PC-9 (cell line): ENCODE results near the gene GIPC2. TPM values are rescaled to one million over a fixed set of nuclear protein-coding genes. Genes with fewer than 3 reads are reported as not detected.

Experiments
- BruUV-seq: library from RNA; stranded (reverse); fragments of 400-500 nt; replicated peaks from 2 replicates; lab custom pipeline; 2021; lab: Mats Ljungman, UMichigan
- CTCF ChIA-PET: fragments of 300-600 bp; sonication (Branson Sonifier 250); formaldehyde crosslinking; loops from one replicate; lab custom pipeline; 2022; ENCODE audit warnings: antibody characterized with exemption; lab: Charles Lee
- POLR2A ChIA-PET: fragments of 300-600 bp; sonication (Branson Sonifier 250); formaldehyde crosslinking; loops from one replicate; lab custom pipeline; 2022; ENCODE audit warnings: antibody characterized with exemption; ENCODE audit not compliant: unreplicated experiment; lab: Charles Lee
- DNase-seq, 2 experiments: peaks; one replicate each; pipeline versions ENCODE4 v3.0.0 to v3.0.0-alpha.2; 2015 to 2022; ENCODE audit warnings: mixed read lengths in 1 of 2
- H2AFZ ChIP-seq: fragments of 200-600 bp; sonication (generic); 2 replicates; pipeline ENCODE4 v1.8.1; 2017; ENCODE audit warnings: antibody characterized with exemption
- H3F3A ChIP-seq: fragments of 200-600 bp; sonication (generic); 2 replicates; pipeline ENCODE4 v1.8.1; 2017; ENCODE audit warnings: antibody characterized with exemption, mild to moderate bottlenecking, low read depth; ENCODE audit not compliant: insufficient read depth
- H3K27ac ChIP-seq: fragments of 200-600 bp; sonication (generic); 2 replicates; pipeline ENCODE4 v1.6.1; 2016; ENCODE audit warnings: mixed run types
- H3K27me3 ChIP-seq: fragments of 200-600 bp; sonication (generic); 2 replicates; pipeline ENCODE4 v1.6.1; 2016; ENCODE audit warnings: low read depth, mixed run types; ENCODE audit not compliant: insufficient read depth
- H3K36me3 ChIP-seq: fragments of 200-600 bp; sonication (generic); 2 replicates; pipeline ENCODE4 v1.6.1; 2016; ENCODE audit warnings: low read depth, mixed run types
- H3K4me1 ChIP-seq: fragments of 200-600 bp; sonication (generic); replicated peaks from 2 replicates; pipeline ENCODE4 v1.6.1; 2016; ENCODE audit warnings: mixed run types; ENCODE audit not compliant: insufficient read depth
- H3K4me2 ChIP-seq: fragments of 200-600 bp; sonication (generic); 2 replicates; pipeline ENCODE4 v1.6.1; 2017; ENCODE audit warnings: mixed run types
- H3K4me3 ChIP-seq: fragments of 200-600 bp; sonication (generic); 2 replicates; pipeline ENCODE4 v1.6.1; 2016; ENCODE audit warnings: mixed run types
- H3K79me2 ChIP-seq: fragments of 200-600 bp; sonication (generic); 2 replicates; pipeline ENCODE4 v1.6.1; 2017; ENCODE audit warnings: low read depth, mixed run types
- H3K9me2 ChIP-seq: fragments of 200-600 bp; sonication (generic); 2 replicates; pipeline ENCODE4 v1.8.1; 2017; ENCODE audit warnings: mild to moderate bottlenecking; ENCODE audit not compliant: insufficient read depth
- H3K9me3 ChIP-seq: fragments of 200-600 bp; sonication (generic); 2 replicates; pipeline ENCODE4 v1.8.1; 2016; ENCODE audit warnings: low read depth; ENCODE audit not compliant: insufficient read depth
- H4K20me1 ChIP-seq: fragments of 200-600 bp; sonication (generic); 2 replicates; pipeline ENCODE4 v1.8.1; 2017; ENCODE audit not compliant: insufficient read depth
- CTCF ChIP-seq: fragments of 200-600 bp; sonication (generic); conservative IDR thresholded peaks from 2 replicates; pipeline ENCODE4 v1.6.1; 2017; ENCODE audit warnings: mixed run types, antibody characterized with exemption, mild to moderate bottlenecking, moderate library complexity
- EZH2 ChIP-seq: fragments of 200-600 bp; sonication (generic); IDR thresholded peaks from 2 replicates; pipeline ENCODE4 v1.8.0; 2017; ENCODE audit warnings: antibody characterized with exemption, low read depth
- intact Hi-C: fragments of 100-400 bp; cut with micrococcal nuclease; formaldehyde crosslinking; loops from one replicate; pipeline ENCODE4 v1.10.0; 2022; ENCODE audit not compliant: unreplicated experiment
- total RNA-seq: library from RNA; stranded (reverse); gene quantifications from 2 replicates; pipeline ENCODE4 v1.2.3, GENCODE V29; 2021

GIPC2 gene
- total RNA-seq, 1 experiment from 2014 or later = 0.20 TPM

DNA sequence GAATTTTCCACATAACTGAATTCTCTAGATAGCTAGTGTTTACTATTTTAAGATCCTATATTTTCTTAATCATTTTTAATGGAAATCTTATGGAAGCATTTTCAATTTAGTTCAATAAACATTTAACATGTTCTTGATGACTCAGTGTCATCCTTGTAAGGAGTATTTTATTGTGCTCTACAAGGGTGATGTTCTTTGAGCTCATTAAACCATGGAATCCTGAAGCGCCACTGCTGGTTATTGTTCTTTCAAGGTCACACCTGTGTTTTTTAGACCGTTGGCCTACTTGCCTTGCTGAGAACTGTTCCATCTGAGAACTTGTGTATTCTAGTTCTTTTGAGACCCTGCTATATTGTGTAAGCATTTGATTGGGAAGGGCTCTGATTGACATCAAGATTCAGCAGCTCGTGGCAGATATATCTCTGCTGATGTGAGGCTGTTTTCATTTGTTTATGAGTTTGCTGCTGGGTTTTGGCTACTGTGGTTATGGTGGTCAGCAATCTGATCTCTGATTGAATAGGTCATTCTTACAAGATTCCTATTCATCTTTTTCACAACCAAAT is 132.0 kb downstream of the GIPC2 start:
- Histone ChIP-seq H3K4me2 (no peak overlapping the region), H4K20me1 (no peaks in the 10 kb centered on the region), H3K27ac (no peak overlapping the region), H3K9me2 (no peaks in the 10 kb centered on the region), H3F3A (no peaks in the 10 kb centered on the region), H3K79me2 (no peaks in the 10 kb centered on the region), H3K9me3 (no peaks in the 10 kb centered on the region), H3K4me3 (no peak overlapping the region), H3K4me1 (no peaks in the 10 kb centered on the region), H3K27me3 (no peaks in the 10 kb centered on the region), H3K36me3 (no peaks in the 10 kb centered on the region), H2AFZ (no peak overlapping the region)
- no peak for DNase-seq
- ChIA-PET POLR2A (interaction anchor here (0.7 kb wide), 1 partner anchor 1121 kb away, joined by 3 read pairs; no protein-coding TSS in a partner anchor), CTCF (no interaction called here)
- intact Hi-C loops = no loop called here
- BruUV-seq = no TSS peak
- TF ChIP-seq EZH2 (no peak), CTCF (no peak)

- no peaks in the 10 kb centered on the region for H3F3A ChIP-seq
- TF ChIP-seq CTCF (no peak), EZH2 (no peak)
- no peak overlapping the region for H3K4me2 ChIP-seq
- no TSS peak for BruUV-seq
- H3K9me3 ChIP-seq = no peaks in the 10 kb centered on the region
- intact Hi-C loops = no loop called here
- no peaks in the 10 kb centered on the region for H3K27me3 ChIP-seq
- no peak overlapping the region for H2AFZ ChIP-seq
- no peaks in the 10 kb centered on the region for H3K79me2 ChIP-seq
- H3K4me1 ChIP-seq = no peaks in the 10 kb centered on the region
- H3K27ac ChIP-seq = no peak overlapping the region
- ChIA-PET CTCF (no interaction called here), POLR2A (no interaction called here)
- no peak for DNase-seq
- no peak overlapping the region for H3K4me3 ChIP-seq
- no peaks in the 10 kb centered on the region for H3K36me3 ChIP-seq
- H4K20me1 ChIP-seq = no peaks in the 10 kb centered on the region
- no peaks in the 10 kb centered on the region for H3K9me2 ChIP-seq
Observed at GRCh38 chr1:78178816-78179215, 133.1 kb downstream of the GIPC2 start.

GRCh38 chr1:78184460-78185072 is 138.8 kb downstream of the GIPC2 start:
- ChIA-PET POLR2A (no interaction called here), CTCF (no interaction called here)
- Histone ChIP-seq H4K20me1 (no peaks in the 10 kb centered on the region), H2AFZ (0 out of 2 replicates have a peak overlapping the region, but pooled peaks have one; percentile 15), H3K79me2 (no peaks in the 10 kb centered on the region), H3K4me1 (no peaks in the 10 kb centered on the region), H3K4me3 (no peak overlapping the region), H3F3A (no peaks in the 10 kb centered on the region), H3K27ac (no peak overlapping the region), H3K4me2 (no peak overlapping the region), H3K36me3 (no peaks in the 10 kb centered on the region), H3K9me2 (0 out of 2 replicates have a peak, but pooled peaks cover 3% of the 10 kb centered on the region), H3K9me3 (no peaks in the 10 kb centered on the region), H3K27me3 (no peaks in the 10 kb centered on the region)
- no peak for TF ChIP-seq CTCF
- TF ChIP-seq EZH2 = no peak
- no TSS peak for BruUV-seq
- DNase-seq = no peak
- intact Hi-C loops = no loop called here

Other genes with a start within 250 kb of the GIPC2 start
- 0.92 and 1.2 TPM in 2 replicates for gene NEXN, start 157.3 kb upstream of the GIPC2 start, total RNA-seq
- gene FUBP1, start 66.9 kb upstream of the GIPC2 start, total RNA-seq = 101 and 152 TPM in 2 replicates
- gene DNAJB4, start 41.0 kb upstream of the GIPC2 start, total RNA-seq = 35.6 and 45.5 TPM in 2 replicates